Measurements from ENCODE around the gene LAMA3. TPM values are rescaled to one million over a fixed set of nuclear protein-coding genes. Genes with fewer than 3 reads are reported as not detected.

Gene LAMA3
- total RNA-seq, 4 donors from 2014 or later: 14.9 to 81.4 (median 69.3) TPM

GRCh38 chr18:23822590-23823385, 133.5 kb downstream of the LAMA3 start:
- Histone ChIP-seq H3K4me1 (no peaks in the 10 kb centered on the region), H3K27me3 (no peaks in the 10 kb centered on the region), H3K27ac (no peak overlapping the region), H3K36me3 (no peaks in the 10 kb centered on the region), H3K4me3 (no peak overlapping the region), H3K9me3 (no peaks in the 10 kb centered on the region)
- TF ChIP-seq CTCF (IDR thresholded peaks at IDR 0.05): no peak
- no peak for TF ChIP-seq POLR2A (IDR thresholded peaks at IDR 0.05)
- no peak for DNase-seq

- Histone ChIP-seq H3K27ac (no peak overlapping the region), H3K4me1 (no peaks in the 10 kb centered on the region)
- TF ChIP-seq POLR2A (IDR thresholded peaks at IDR 0.05) (no peak), CTCF (IDR thresholded peaks at IDR 0.05) (peak in 1 of 6 experiments; percentile 13)
These were observed 135.0 kb downstream of the LAMA3 start for GRCh38 chr18:23824240-23824639.

GRCh38 chr18:23824669-23825068, 135.4 kb downstream of the LAMA3 start:
- TF ChIP-seq POLR2A (IDR thresholded peaks at IDR 0.05) (no peak), CTCF (IDR thresholded peaks at IDR 0.05) (no peak)
- H3K4me1 ChIP-seq: no peaks in the 10 kb centered on the region
- no peaks in the 10 kb centered on the region for H3K9me3 ChIP-seq
- H3K4me3 ChIP-seq: no peak overlapping the region
- no peaks in the 10 kb centered on the region for H3K27me3 ChIP-seq
- no peak overlapping the region for H3K27ac ChIP-seq
- no peak for DNase-seq
- no peaks in the 10 kb centered on the region for H3K36me3 ChIP-seq

More at GRCh38 chr18:23824240-23824639, 135.0 kb downstream of the LAMA3 start:
- no peak for DNase-seq
- H3K4me3 ChIP-seq: no peak overlapping the region
- no peaks in the 10 kb centered on the region for H3K27me3 ChIP-seq
- no peaks in the 10 kb centered on the region for H3K9me3 ChIP-seq
- no peaks in the 10 kb centered on the region for H3K36me3 ChIP-seq

GRCh38 chr18:23825496-23825895, 136.2 kb downstream of the LAMA3 start:
- Histone ChIP-seq H3K27me3 (no peaks in the 10 kb centered on the region), H3K9me3 (no peaks in the 10 kb centered on the region), H3K4me3 (no peak overlapping the region), H3K27ac (peak overlapping the region in 2 of 4 donors; percentile 1 to 4), H3K4me1 (no peaks in the 10 kb centered on the region), H3K36me3 (no peaks in the 10 kb centered on the region)
- TF ChIP-seq CTCF (IDR thresholded peaks at IDR 0.05): no peak
- no peak for TF ChIP-seq POLR2A (IDR thresholded peaks at IDR 0.05)
- no peak for DNase-seq

- H3K4me1 ChIP-seq: no peaks in the 10 kb centered on the region
- no peaks in the 10 kb centered on the region for H3K36me3 ChIP-seq
- peak overlapping the region in 2 of 4 donors; percentile 1 to 4 for H3K27ac ChIP-seq
- peak in 1 of 3 donors; percentile 51 for DNase-seq
- H3K4me3 ChIP-seq: no peak overlapping the region
- H3K9me3 ChIP-seq: no peaks in the 10 kb centered on the region
- TF ChIP-seq POLR2A (IDR thresholded peaks at IDR 0.05): no peak
- no peak for TF ChIP-seq CTCF (IDR thresholded peaks at IDR 0.05)
- no peaks in the 10 kb centered on the region for H3K27me3 ChIP-seq
These were observed 136.7 kb downstream of the LAMA3 start for GRCh38 chr18:23825978-23826405.

Data from Peyer's patch (tissue), 4 donors.